ENCODE results near the gene KBTBD3.

The KBTBD3 gene

GRCh38 chr11:106076919-106077608 lies at the start of gene KBTBD3:
Gene KBTBD3 (minus strand): TSS chr11:106077347. CDS start chr11:106059097, 18,250 bp downstream.
- peak; percentile 100 for DNase-seq (ENCODE audit: low spot score)

GRCh38 chr11:106121570-106122320 lies 44.6 kb upstream of the KBTBD3 start:
- no peak for DNase-seq (ENCODE audit: low spot score)

GRCh38 chr11:106105986-106106385 lies 28.8 kb upstream of the KBTBD3 start:
- DNase-seq (ENCODE audit: low spot score) = no peak

- no peak for DNase-seq (ENCODE audit: low spot score)
Measured at GRCh38 chr11:106101819-106102218, 24.7 kb upstream of the KBTBD3 start.

- DNase-seq (ENCODE audit: low spot score) = no peak
Measured at GRCh38 chr11:106101370-106101769, 24.2 kb upstream of the KBTBD3 start.

- no peak for DNase-seq (ENCODE audit: low spot score)
Measured at GRCh38 chr11:106098893-106099553, 21.9 kb upstream of the KBTBD3 start.

GRCh38 chr11:106092446-106092845 lies 15.3 kb upstream of the KBTBD3 start:
- no peak for DNase-seq (ENCODE audit: low spot score)

- DNase-seq (ENCODE audit: low spot score) = no peak
Measured at GRCh38 chr11:106091480-106092123, 14.5 kb upstream of the KBTBD3 start.

- no peak for DNase-seq (ENCODE audit: low spot score)
Measured at GRCh38 chr11:106088896-106089295, 11.7 kb upstream of the KBTBD3 start.

GRCh38 chr11:106087815-106088435 lies 10.8 kb upstream of the KBTBD3 start:
- DNase-seq (ENCODE audit: low spot score) = peak; percentile 81

- peak; percentile 50 for DNase-seq (ENCODE audit: low spot score)
Measured at GRCh38 chr11:106086850-106087249, 9.7 kb upstream of the KBTBD3 start.

GRCh38 chr11:106086135-106086534 lies 9.0 kb upstream of the KBTBD3 start:
- no peak for DNase-seq (ENCODE audit: low spot score)

GRCh38 chr11:106082096-106082495 lies 4.9 kb upstream of the KBTBD3 start:
- no peak for DNase-seq (ENCODE audit: low spot score)

GRCh38 chr11:106077609-106078455 lies 685 bp upstream of the KBTBD3 start, which contains the start of gene AASDHPPT:
Gene AASDHPPT (plus strand): TSS chr11:106077662. CDS start chr11:106077711, 49 bp downstream.
- DNase-seq (ENCODE audit: low spot score) = peak; percentile 50

GRCh38 chr11:106076171-106076918 lies 802 bp downstream of the KBTBD3 start:
- DNase-seq (ENCODE audit: low spot score) = no peak

- no peak for DNase-seq (ENCODE audit: low spot score)
Measured at GRCh38 chr11:106072804-106073203, 4.3 kb downstream of the KBTBD3 start.

GRCh38 chr11:106070606-106071005 lies 6.5 kb downstream of the KBTBD3 start:
- DNase-seq (ENCODE audit: low spot score) = no peak

GRCh38 chr11:106063009-106063408 lies 14.1 kb downstream of the KBTBD3 start:
- DNase-seq (ENCODE audit: low spot score) = no peak

GRCh38 chr11:106061954-106062949 lies 14.9 kb downstream of the KBTBD3 start:
- DNase-seq (ENCODE audit: low spot score) = no peak

Measured in cerebellar cortex (tissue), 1 donor.